WTC11 (cell line): ENCODE measurements around the gene SLC10A2. TPM values are rescaled to one million over a fixed set of nuclear protein-coding genes. Genes with fewer than 3 reads are reported as not detected.
A peak's percentile ranks its signal among the peaks of the same experiment; 100 is the strongest.

ENCODE experiments used
- ATAC-seq: fragments of 200-7000 bp; cut with Tn5 transposase; 2 replicates; pipeline ENCODE4 v1.10.0; 2021; ENCODE audit warnings: mild to moderate bottlenecking, moderate library complexity
- CTCF ChIA-PET: fragments of 300-600 bp; sonication (Branson Sonifier 250); formaldehyde crosslinking; loops from one replicate; lab custom pipeline; 2021; ENCODE audit warnings: antibody characterized with exemption; lab: Charles Lee
- POLR2A ChIA-PET: fragments of 350-600 bp; sonication (Branson Sonifier 250); formaldehyde crosslinking; loops from one replicate; lab custom pipeline; 2021; ENCODE audit warnings: antibody characterized with exemption; lab: Charles Lee
- DNase-seq: peaks from one replicate; pipeline ENCODE4 v3.0.0; 2021; ENCODE audit warnings: low spot score
- H3K27ac Mint-ChIP-seq: 2 replicates; pipeline ENCODE4 v1.8.0; 2021; ENCODE audit warnings: mixed read lengths
- H3K27me3 Mint-ChIP-seq: 2 replicates; pipeline ENCODE4 v1.8.0; 2021; ENCODE audit warnings: low read depth, mild to moderate bottlenecking, moderate library complexity, mixed read lengths
- H3K36me3 Mint-ChIP-seq: 2 replicates; pipeline ENCODE4 v1.8.0; 2021; ENCODE audit warnings: mixed read lengths
- H3K4me1 Mint-ChIP-seq: 2 replicates; pipeline ENCODE4 v1.8.0; 2022; ENCODE audit warnings: mixed read lengths
- H3K4me3 Mint-ChIP-seq: 2 replicates; pipeline ENCODE4 v1.8.0; 2021; ENCODE audit warnings: mild to moderate bottlenecking, moderate library complexity, mixed read lengths
- H3K9me3 Mint-ChIP-seq: 2 replicates; pipeline ENCODE4 v1.8.0; 2021; ENCODE audit warnings: mixed read lengths
- CREB1 ChIP-seq: sonication (generic); formaldehyde crosslinking; IDR thresholded peaks from 2 replicates; pipeline ENCODE4 v1.8.0; 2023; ENCODE audit warnings: mild to moderate bottlenecking, missing genetic modification reagents
- EMX1 ChIP-seq: fragments of 250-450 bp; sonication (Bioruptor Pico); IDR thresholded peaks from 2 replicates; pipeline ENCODE4 v1.8.0; 2021; ENCODE audit warnings: mild to moderate bottlenecking
- ETV6 ChIP-seq: sonication (generic); formaldehyde crosslinking; IDR thresholded peaks from 2 replicates; pipeline ENCODE4 v1.8.1; 2022; ENCODE audit warnings: mild to moderate bottlenecking, missing genetic modification reagents
- FOXP1 ChIP-seq: sonication (generic); formaldehyde crosslinking; IDR thresholded peaks from 2 replicates; pipeline ENCODE4 v1.8.0; 2022; ENCODE audit warnings: missing genetic modification reagents, mild to moderate bottlenecking, moderate library complexity, borderline replicate concordance
- NFATC4 ChIP-seq: fragments of 250-450 bp; sonication (Bioruptor Pico); IDR thresholded peaks from 2 replicates; pipeline ENCODE4 v1.9.0; 2021; ENCODE audit warnings: mild to moderate bottlenecking
- NR3C1 ChIP-seq: sonication (generic); formaldehyde crosslinking; conservative IDR thresholded peaks from 2 replicates; pipeline ENCODE4 v1.8.1; 2023; ENCODE audit warnings: low read depth, mild to moderate bottlenecking, missing genetic modification reagents
- PRRX2 ChIP-seq: fragments of 250-450 bp; sonication (Bioruptor Pico); IDR thresholded peaks from 2 replicates; pipeline ENCODE4 v1.8.0; 2021; ENCODE audit warnings: mild to moderate bottlenecking
- SMAD4 ChIP-seq: sonication (generic); formaldehyde crosslinking; IDR thresholded peaks from 2 replicates; pipeline ENCODE4 v1.8.0; 2022; ENCODE audit warnings: mild to moderate bottlenecking, missing genetic modification reagents
- SP1 ChIP-seq: sonication (generic); formaldehyde crosslinking; conservative IDR thresholded peaks from 2 replicates; pipeline ENCODE4 v1.8.1; 2022; ENCODE audit warnings: missing genetic modification reagents
- TEAD1 ChIP-seq: sonication (generic); formaldehyde crosslinking; IDR thresholded peaks from 2 replicates; pipeline ENCODE4 v1.8.0; 2022; ENCODE audit warnings: mild to moderate bottlenecking, missing genetic modification reagents
- USF1 ChIP-seq: sonication (generic); formaldehyde crosslinking; IDR thresholded peaks from 2 replicates; pipeline ENCODE4 v1.8.0; 2022; ENCODE audit warnings: mild to moderate bottlenecking, missing genetic modification reagents
- ZBTB21 ChIP-seq: sonication (generic); formaldehyde crosslinking; IDR thresholded peaks from 2 replicates; pipeline ENCODE4 v1.8.1; 2023; ENCODE audit warnings: mild to moderate bottlenecking, missing genetic modification reagents, borderline replicate concordance
- ZBTB43 ChIP-seq: sonication (generic); formaldehyde crosslinking; IDR thresholded peaks from 2 replicates; pipeline ENCODE4 v1.8.1; 2023; ENCODE audit warnings: mild to moderate bottlenecking, missing genetic modification reagents
- ZNF317 ChIP-seq: sonication (generic); formaldehyde crosslinking; IDR thresholded peaks from 2 replicates; pipeline ENCODE4 v1.8.1; 2023; ENCODE audit warnings: low read depth, mild to moderate bottlenecking, moderate library complexity, missing genetic modification reagents, borderline replicate concordance
- ZNF396 ChIP-seq: fragments of 250-450 bp; sonication (Bioruptor Pico); IDR thresholded peaks from 2 replicates; pipeline ENCODE4 v1.8.0; 2021; ENCODE audit warnings: mild to moderate bottlenecking, moderate library complexity, borderline replicate concordance
- ZNF423 ChIP-seq: fragments of 250-450 bp; sonication (Bioruptor Pico); IDR thresholded peaks from 2 replicates; pipeline ENCODE4 v2.1.2; 2022; ENCODE audit warnings: mild to moderate bottlenecking, moderate library complexity
- ZSCAN18 ChIP-seq: fragments of 250-450 bp; sonication (Bioruptor Pico); IDR thresholded peaks from 2 replicates; pipeline ENCODE4 v2.1.2; 2022; ENCODE audit warnings: mild to moderate bottlenecking, moderate library complexity
- total RNA-seq: library from RNA; stranded (reverse); gene quantifications from 3 replicates; pipeline ENCODE4 v1.2.3, GENCODE V29; 2021
- TF ChIP-seq, protein P1 (sequence below): fragments of 250-450 bp; sonication (Bioruptor Pico); IDR thresholded peaks from 2 replicates; pipeline ENCODE4 v1.9.0; 2021; ENCODE audit warnings: moderate library complexity, mild to moderate bottlenecking, inconsistent platforms, borderline replicate concordance
- TF ChIP-seq, protein P2 (sequence below): sonication (generic); formaldehyde crosslinking; IDR thresholded peaks from 2 replicates; pipeline ENCODE4 v1.8.0; 2023; ENCODE audit warnings: missing genetic modification reagents
- TF ChIP-seq, protein P3 (sequence below): sonication (generic); formaldehyde crosslinking; IDR thresholded peaks from 2 replicates; pipeline ENCODE4 v1.8.1; 2022; ENCODE audit warnings: missing genetic modification reagents, borderline replicate concordance
- TF ChIP-seq, protein P4 (sequence below): sonication (generic); formaldehyde crosslinking; IDR thresholded peaks from 2 replicates; pipeline ENCODE4 v1.8.1; 2023; ENCODE audit warnings: mild to moderate bottlenecking, missing genetic modification reagents, moderate library complexity

SLC10A2 gene
- total RNA-seq, 1 experiment from 2014 or later: not detected

GRCh38 chr13:103067751-103068555 lies 1.7 kb upstream of the SLC10A2 start:
- ChIA-PET CTCF (interaction anchor here (1.0 to 1.9 kb wide), 8 partner anchors 34 to 472 kb away, joined by 3 to 13 read pairs (median 6); no protein-coding TSS in a partner anchor), POLR2A (no interaction called here)
- ATAC-seq: peak; percentile 94
- H3K9me3 Mint-ChIP-seq: peaks cover 4% of the 10 kb centered on the region; the same call in 1 of the 2 replicates
- H3K4me3 Mint-ChIP-seq: peak overlapping the region; percentile 27
- no peaks in the 10 kb centered on the region for H3K27me3 Mint-ChIP-seq
- peak overlapping the region; percentile 91 for H3K27ac Mint-ChIP-seq
- H3K36me3 Mint-ChIP-seq: no peaks in the 10 kb centered on the region
- peaks cover 50% of the 10 kb centered on the region for H3K4me1 Mint-ChIP-seq
- DNase-seq: peak; percentile 70
- TF ChIP-seq FOXP1: peak; percentile 24; the same call in 1 of the 2 replicates
- no peak for TF ChIP-seq EMX1 (CRISPR knock-in tag)
- no peak for TF ChIP-seq ZSCAN18 (CRISPR knock-in tag)
- TF ChIP-seq ZNF423 (CRISPR knock-in tag): peak; percentile 48; the same call in 1 of the 2 replicates
- TF ChIP-seq, protein P1, sequence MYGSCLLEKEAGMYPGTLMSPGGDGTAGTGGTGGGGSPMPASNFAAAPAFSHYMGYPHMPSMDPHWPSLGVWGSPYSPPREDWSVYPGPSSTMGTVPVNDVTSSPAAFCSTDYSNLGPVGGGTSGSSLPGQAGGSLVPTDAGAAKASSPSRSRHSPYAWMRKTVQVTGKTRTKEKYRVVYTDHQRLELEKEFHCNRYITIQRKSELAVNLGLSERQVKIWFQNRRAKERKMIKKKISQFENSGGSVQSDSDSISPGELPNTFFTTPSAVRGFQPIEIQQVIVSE: no peak
- TF ChIP-seq SMAD4 (CRISPR knock-in tag): no peak

GRCh38 chr13:103066781-103067345 lies 646 bp upstream of the SLC10A2 start:
- H3K27me3 Mint-ChIP-seq: no peaks in the 10 kb centered on the region
- POLR2A ChIA-PET: no interaction called here
- H3K4me1 Mint-ChIP-seq: peaks cover 61% of the 10 kb centered on the region
- 0 out of 2 replicates have a peak, but pooled peaks have one; percentile 30 for TF ChIP-seq ZNF317 (CRISPR knock-in tag)
- TF ChIP-seq, protein P2, sequence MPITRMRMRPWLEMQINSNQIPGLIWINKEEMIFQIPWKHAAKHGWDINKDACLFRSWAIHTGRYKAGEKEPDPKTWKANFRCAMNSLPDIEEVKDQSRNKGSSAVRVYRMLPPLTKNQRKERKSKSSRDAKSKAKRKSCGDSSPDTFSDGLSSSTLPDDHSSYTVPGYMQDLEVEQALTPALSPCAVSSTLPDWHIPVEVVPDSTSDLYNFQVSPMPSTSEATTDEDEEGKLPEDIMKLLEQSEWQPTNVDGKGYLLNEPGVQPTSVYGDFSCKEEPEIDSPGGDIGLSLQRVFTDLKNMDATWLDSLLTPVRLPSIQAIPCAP (CRISPR knock-in tag): no peak
- H3K4me3 Mint-ChIP-seq: peak overlapping the region; percentile 29
- H3K27ac Mint-ChIP-seq: 0 out of 2 replicates have a peak overlapping the region, but pooled peaks have one; percentile 1
- H3K9me3 Mint-ChIP-seq: peaks cover 9% of the 10 kb centered on the region; the same call in 1 of the 2 replicates
- ATAC-seq (peak; percentile 31), DNase-seq (no peak)
- no peaks in the 10 kb centered on the region for H3K36me3 Mint-ChIP-seq
- CTCF ChIA-PET: interaction anchor here (1.8 to 1.9 kb wide), 2 partner anchors 33 to 151 kb away, joined by 10 to 13 read pairs; no protein-coding TSS in a partner anchor

DNA sequence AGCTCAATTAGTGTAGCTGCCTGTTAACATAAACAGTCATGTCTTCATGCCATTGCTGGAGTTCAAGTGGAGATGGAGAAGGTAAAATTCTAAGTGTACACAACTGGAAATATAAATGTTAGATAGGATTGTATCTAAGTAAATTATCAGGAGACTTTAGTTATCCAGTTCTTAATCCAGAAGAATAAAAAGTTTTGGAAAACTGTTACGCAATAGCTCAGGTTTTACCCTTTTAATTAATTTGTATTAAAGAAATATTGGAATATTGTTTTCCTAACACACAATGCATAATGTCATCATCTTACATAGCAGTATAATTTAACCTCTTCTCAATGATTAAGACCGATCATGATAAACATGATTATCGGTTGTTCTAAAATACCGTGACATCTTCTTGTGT lies 2.8 kb downstream of the SLC10A2 start:
- Mint-ChIP-seq H3K4me1 (peaks cover 59% of the 10 kb centered on the region), H3K27me3 (no peaks in the 10 kb centered on the region), H3K9me3 (peaks cover 13% of the 10 kb centered on the region), H3K4me3 (no peak overlapping the region), H3K27ac (no peak overlapping the region), H3K36me3 (0 out of 2 replicates have a peak, but pooled peaks cover 3% of the 10 kb centered on the region)
- DNase-seq (no peak), ATAC-seq (no peak)
- ChIA-PET POLR2A (no interaction called here), CTCF (interaction anchor here (0.6 to 1.3 kb wide), 2 partner anchors 30 to 193 kb away, joined by 3 read pairs; no protein-coding TSS in a partner anchor)
- TF ChIP-seq CREB1 (no peak), TEAD1 (CRISPR knock-in tag) (no peak), NR3C1 (CRISPR knock-in tag) (no peak), ZNF423 (CRISPR knock-in tag) (no peak), USF1 (CRISPR knock-in tag) (no peak), SP1 (CRISPR knock-in tag) (no peak), NFATC4 (no peak), ZBTB21 (CRISPR knock-in tag) (no peak), PRRX2 (CRISPR knock-in tag) (no peak), ZNF396 (CRISPR knock-in tag) (no peak), ETV6 (CRISPR knock-in tag) (no peak), ZBTB43 (no peak)
- TF ChIP-seq, protein P3, sequence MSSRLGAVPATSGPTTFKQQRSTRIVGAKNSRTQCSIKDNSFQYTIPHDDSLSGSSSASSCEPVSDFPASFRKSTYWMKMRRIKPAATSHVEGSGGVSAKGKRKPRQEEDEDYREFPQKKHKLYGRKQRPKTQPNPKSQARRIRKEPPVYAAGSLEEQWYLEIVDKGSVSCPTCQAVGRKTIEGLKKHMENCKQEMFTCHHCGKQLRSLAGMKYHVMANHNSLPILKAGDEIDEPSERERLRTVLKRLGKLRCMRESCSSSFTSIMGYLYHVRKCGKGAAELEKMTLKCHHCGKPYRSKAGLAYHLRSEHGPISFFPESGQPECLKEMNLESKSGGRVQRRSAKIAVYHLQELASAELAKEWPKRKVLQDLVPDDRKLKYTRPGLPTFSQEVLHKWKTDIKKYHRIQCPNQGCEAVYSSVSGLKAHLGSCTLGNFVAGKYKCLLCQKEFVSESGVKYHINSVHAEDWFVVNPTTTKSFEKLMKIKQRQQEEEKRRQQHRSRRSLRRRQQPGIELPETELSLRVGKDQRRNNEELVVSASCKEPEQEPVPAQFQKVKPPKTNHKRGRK (CRISPR knock-in tag): no peak
- TF ChIP-seq, protein P4, sequence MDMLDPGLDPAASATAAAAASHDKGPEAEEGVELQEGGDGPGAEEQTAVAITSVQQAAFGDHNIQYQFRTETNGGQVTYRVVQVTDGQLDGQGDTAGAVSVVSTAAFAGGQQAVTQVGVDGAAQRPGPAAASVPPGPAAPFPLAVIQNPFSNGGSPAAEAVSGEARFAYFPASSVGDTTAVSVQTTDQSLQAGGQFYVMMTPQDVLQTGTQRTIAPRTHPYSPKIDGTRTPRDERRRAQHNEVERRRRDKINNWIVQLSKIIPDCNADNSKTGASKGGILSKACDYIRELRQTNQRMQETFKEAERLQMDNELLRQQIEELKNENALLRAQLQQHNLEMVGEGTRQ (CRISPR knock-in tag): no peak
